H1 (cell line): Measurements from ENCODE around the gene NPFF. TPM values are rescaled to one million over a fixed set of nuclear protein-coding genes. Genes with fewer than 3 reads are reported as not detected.

Experiments used
- ASH2L ChIP-seq: fragments of 200-600, 300-600 bp; sonication (generic); IDR thresholded peaks from one replicate; pipeline ENCODE4 v1.7.1; 2017; ENCODE audit warnings: low read length
- CHD1 ChIP-seq: IDR thresholded peaks from 2 replicates; pipeline ENCODE4 v1.6.1; 2012; ENCODE audit warnings: low read depth, low read length, improper control_type of control experiment
- CTBP2 ChIP-seq: IDR thresholded peaks from 2 replicates; pipeline ENCODE4 v1.7.0; 2011; ENCODE audit warnings: borderline replicate concordance, mild to moderate bottlenecking, moderate library complexity, mixed read lengths, low read length; ENCODE audit not compliant: insufficient read depth, insufficient read length
- GTF2F1 ChIP-seq: IDR thresholded peaks from 2 replicates; pipeline ENCODE4 v1.6.1; 2012; ENCODE audit warnings: low read depth, low read length, improper control_type of control experiment, borderline replicate concordance
- HDAC6 ChIP-seq: IDR thresholded peaks from one replicate; pipeline ENCODE4 v1.7.1; 2012; ENCODE audit warnings: low read depth, mild to moderate bottlenecking, inconsistent platforms, low read length, moderate library complexity
- TEAD4 ChIP-seq: IDR thresholded peaks from 2 replicates; pipeline ENCODE4 v1.6.1; 2012; ENCODE audit warnings: low read depth, low read length, inconsistent platforms, mixed read lengths
- polyA plus RNA-seq, 7 experiments: library from polyadenylated mRNA; depleted of rRNA in 3 of 7; stranded (reverse) in 5 of 7; unstranded in 2 of 7; fragments of >200 nt in 5 of 7; fragments of 200-250 nt in 2 of 7; gene quantifications; 1 replicate in 5 of 7; 2 replicates in 1 of 7; 4 replicates in 1 of 7; pipeline versions ENCODE4 v1.2.1 to v1.2.3, GENCODE V29; 2011 to 2013; ENCODE audit warnings: missing spikeins in 2 of 7, mixed read lengths in 2 of 7
- total RNA-seq: library from RNA; stranded (reverse); fragmentation: NEBNext Ultra II Directional; extraction: Animal tissue kit (Norgen Biotek cat#: 25700); gene quantifications from 2 replicates; pipeline ENCODE4 v1.2.1, GENCODE V29; 2021
- TF ChIP-seq, protein P1 (sequence below): fragments of 300-600 bp; sonication (generic); IDR thresholded peaks from 2 replicates; pipeline ENCODE4 v1.7.1; 2012; ENCODE audit warnings: low read length, moderate library complexity, mild to moderate bottlenecking, inconsistent platforms; ENCODE audit not compliant: insufficient replicate concordance

NPFF gene
- total and polyA plus RNA-seq, 2 of the 8 experiments (the other 6 are each of a cell fraction or from before 2014, with no cell fraction given) = not detected

DNA sequence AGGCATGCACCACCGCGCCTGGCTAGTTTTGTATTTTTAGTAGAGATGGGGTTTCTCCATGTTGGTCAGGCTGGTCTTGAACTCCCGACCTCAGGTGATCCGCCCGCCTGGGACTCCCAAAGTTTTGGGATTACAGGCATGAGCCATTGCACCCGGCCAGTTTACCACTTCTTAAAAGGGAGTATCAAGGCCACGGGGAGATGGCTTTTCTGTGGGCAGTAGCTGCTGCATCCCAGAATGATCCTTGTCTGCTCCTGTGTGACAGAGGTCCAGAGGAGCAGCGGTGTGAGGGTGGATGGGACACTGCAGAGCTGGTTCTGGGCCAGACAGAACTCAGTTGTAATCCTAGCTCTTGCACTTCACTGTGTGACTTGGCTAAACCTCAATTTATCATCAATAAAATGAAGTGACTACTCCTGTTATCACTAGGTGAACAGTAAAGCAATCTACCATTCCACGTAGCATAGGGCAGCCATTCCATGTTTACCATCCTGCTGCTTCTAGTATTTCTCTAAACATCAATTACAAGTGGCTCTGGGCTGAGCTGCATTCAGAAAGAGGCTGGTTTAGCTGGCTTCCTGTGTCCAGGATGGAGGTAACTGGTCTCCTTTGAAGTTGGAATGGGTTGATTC lies 3.0 kb upstream of the NPFF start (continued):
- TF ChIP-seq, protein P1, sequence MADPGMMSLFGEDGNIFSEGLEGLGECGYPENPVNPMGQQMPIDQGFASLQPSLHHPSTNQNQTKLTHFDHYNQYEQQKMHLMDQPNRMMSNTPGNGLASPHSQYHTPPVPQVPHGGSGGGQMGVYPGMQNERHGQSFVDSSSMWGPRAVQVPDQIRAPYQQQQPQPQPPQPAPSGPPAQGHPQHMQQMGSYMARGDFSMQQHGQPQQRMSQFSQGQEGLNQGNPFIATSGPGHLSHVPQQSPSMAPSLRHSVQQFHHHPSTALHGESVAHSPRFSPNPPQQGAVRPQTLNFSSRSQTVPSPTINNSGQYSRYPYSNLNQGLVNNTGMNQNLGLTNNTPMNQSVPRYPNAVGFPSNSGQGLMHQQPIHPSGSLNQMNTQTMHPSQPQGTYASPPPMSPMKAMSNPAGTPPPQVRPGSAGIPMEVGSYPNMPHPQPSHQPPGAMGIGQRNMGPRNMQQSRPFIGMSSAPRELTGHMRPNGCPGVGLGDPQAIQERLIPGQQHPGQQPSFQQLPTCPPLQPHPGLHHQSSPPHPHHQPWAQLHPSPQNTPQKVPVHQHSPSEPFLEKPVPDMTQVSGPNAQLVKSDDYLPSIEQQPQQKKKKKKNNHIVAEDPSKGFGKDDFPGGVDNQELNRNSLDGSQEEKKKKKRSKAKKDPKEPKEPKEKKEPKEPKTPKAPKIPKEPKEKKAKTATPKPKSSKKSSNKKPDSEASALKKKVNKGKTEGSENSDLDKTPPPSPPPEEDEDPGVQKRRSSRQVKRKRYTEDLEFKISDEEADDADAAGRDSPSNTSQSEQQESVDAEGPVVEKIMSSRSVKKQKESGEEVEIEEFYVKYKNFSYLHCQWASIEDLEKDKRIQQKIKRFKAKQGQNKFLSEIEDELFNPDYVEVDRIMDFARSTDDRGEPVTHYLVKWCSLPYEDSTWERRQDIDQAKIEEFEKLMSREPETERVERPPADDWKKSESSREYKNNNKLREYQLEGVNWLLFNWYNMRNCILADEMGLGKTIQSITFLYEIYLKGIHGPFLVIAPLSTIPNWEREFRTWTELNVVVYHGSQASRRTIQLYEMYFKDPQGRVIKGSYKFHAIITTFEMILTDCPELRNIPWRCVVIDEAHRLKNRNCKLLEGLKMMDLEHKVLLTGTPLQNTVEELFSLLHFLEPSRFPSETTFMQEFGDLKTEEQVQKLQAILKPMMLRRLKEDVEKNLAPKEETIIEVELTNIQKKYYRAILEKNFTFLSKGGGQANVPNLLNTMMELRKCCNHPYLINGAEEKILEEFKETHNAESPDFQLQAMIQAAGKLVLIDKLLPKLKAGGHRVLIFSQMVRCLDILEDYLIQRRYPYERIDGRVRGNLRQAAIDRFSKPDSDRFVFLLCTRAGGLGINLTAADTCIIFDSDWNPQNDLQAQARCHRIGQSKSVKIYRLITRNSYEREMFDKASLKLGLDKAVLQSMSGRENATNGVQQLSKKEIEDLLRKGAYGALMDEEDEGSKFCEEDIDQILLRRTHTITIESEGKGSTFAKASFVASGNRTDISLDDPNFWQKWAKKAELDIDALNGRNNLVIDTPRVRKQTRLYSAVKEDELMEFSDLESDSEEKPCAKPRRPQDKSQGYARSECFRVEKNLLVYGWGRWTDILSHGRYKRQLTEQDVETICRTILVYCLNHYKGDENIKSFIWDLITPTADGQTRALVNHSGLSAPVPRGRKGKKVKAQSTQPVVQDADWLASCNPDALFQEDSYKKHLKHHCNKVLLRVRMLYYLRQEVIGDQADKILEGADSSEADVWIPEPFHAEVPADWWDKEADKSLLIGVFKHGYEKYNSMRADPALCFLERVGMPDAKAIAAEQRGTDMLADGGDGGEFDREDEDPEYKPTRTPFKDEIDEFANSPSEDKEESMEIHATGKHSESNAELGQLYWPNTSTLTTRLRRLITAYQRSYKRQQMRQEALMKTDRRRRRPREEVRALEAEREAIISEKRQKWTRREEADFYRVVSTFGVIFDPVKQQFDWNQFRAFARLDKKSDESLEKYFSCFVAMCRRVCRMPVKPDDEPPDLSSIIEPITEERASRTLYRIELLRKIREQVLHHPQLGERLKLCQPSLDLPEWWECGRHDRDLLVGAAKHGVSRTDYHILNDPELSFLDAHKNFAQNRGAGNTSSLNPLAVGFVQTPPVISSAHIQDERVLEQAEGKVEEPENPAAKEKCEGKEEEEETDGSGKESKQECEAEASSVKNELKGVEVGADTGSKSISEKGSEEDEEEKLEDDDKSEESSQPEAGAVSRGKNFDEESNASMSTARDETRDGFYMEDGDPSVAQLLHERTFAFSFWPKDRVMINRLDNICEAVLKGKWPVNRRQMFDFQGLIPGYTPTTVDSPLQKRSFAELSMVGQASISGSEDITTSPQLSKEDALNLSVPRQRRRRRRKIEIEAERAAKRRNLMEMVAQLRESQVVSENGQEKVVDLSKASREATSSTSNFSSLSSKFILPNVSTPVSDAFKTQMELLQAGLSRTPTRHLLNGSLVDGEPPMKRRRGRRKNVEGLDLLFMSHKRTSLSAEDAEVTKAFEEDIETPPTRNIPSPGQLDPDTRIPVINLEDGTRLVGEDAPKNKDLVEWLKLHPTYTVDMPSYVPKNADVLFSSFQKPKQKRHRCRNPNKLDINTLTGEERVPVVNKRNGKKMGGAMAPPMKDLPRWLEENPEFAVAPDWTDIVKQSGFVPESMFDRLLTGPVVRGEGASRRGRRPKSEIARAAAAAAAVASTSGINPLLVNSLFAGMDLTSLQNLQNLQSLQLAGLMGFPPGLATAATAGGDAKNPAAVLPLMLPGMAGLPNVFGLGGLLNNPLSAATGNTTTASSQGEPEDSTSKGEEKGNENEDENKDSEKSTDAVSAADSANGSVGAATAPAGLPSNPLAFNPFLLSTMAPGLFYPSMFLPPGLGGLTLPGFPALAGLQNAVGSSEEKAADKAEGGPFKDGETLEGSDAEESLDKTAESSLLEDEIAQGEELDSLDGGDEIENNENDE = no peak
- TF ChIP-seq GTF2F1 (no peak), TEAD4 (no peak), CTBP2 (no peak), ASH2L (no peak), CHD1 (no peak), HDAC6 (no peak)
- TF ChIP-seq, all 59 proteins: peak for 0
